Suprapubic skin (tissue), 2 donors: ENCODE measurements around the gene RGN.

ENCODE experiments used
- EP300 ChIP-seq: sonication (generic); formaldehyde crosslinking; IDR thresholded peaks from one replicate; pipeline ENCODE4 v1.6.1; 2017; ENCODE audit warnings: antibody characterized with exemption
- POLR2A ChIP-seq, 2 donors: fragments of 450-650 bp; IDR thresholded peaks; one replicate each; pipeline ENCODE4 v1.6.1; 2017; ENCODE audit warnings: antibody characterized with exemption in 2 of 2, mild to moderate bottlenecking in 2 of 2, moderate library complexity in 2 of 2

DNA sequence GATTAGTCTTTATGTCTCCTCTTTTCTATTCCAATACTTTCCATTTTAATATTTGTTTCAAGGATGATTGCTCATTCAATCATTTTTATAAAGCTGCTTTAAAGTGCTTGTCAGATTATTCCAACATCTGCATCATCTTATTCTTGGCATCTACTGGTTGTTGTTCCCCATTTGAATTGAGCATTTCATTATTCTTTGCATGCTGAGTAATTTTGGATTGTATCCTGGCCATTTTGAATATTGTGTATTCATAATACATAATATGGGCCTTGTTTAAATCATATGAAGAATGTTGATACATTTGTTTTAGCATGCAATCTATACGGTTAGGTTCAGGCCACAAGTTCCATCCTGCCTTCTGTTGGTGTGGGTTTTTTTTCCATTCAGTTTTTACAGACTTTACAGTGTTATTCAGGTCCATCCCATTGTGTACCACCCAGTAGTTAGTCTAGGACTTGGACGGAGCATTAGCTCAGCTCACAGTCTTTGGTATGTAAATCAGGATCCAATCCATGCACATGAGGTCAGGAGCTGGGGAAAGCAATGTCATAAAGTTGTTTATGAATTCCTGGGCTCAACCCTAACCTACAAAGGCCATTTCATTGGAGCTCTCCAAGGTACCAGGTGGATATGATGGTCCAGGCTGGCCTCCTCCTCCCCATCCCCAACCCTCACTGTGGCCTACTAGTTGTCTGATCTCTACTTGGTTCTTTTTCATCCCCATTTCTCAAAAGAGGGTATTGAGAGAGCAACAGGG is 20.3 kb downstream of the RGN start:
- TF ChIP-seq EP300, result no peak
- TF ChIP-seq POLR2A (IDR thresholded peaks at IDR 0.05), result no peak
